Left ventricle myocardium inferior (tissue), 1 donor: Measurements from ENCODE around the gene TMEM272. TPM values are rescaled to one million over a fixed set of nuclear protein-coding genes. Genes with fewer than 3 reads are reported as not detected.

Experiments
- DNase-seq: peaks from one replicate; pipeline ENCODE4 v3.0.0-alpha.2; 2020
- H3K27ac ChIP-seq: fragments of 200-600 bp; replicated peaks from 2 replicates; pipeline ENCODE4 v1.8.0; 2021
- H3K27me3 ChIP-seq: fragments of 200-600 bp; 2 replicates; pipeline ENCODE4 v1.8.0; 2021; ENCODE audit warnings: low read depth
- H3K36me3 ChIP-seq: fragments of 200-600 bp; 2 replicates; pipeline ENCODE4 v1.8.0; 2021
- H3K4me1 ChIP-seq: fragments of 200-600 bp; 2 replicates; pipeline ENCODE4 v1.8.0; 2021
- H3K4me3 ChIP-seq: fragments of 200-600 bp; 2 replicates; pipeline ENCODE4 v1.8.0; 2021; ENCODE audit warnings: mild to moderate bottlenecking, moderate library complexity
- H3K9me3 ChIP-seq: fragments of 200-600 bp; replicated peaks from 2 replicates; pipeline ENCODE4 v1.8.0; 2021
- intact Hi-C: fragments of 100-400 bp; cut with micrococcal nuclease; formaldehyde crosslinking; loops from one replicate; pipeline ENCODE4 v1.11.0; 2022
- total RNA-seq: library from RNA; stranded (reverse); fragmentation: NEBNext Ultra II Directional; extraction: Animal tissue kit (Norgen Biotek cat#: 25700); gene quantifications from one replicate; pipeline ENCODE4 v1.2.1, GENCODE V29; 2021
- TF ChIP-seq, protein P1 (sequence below): fragments of 200-600 bp; IDR thresholded peaks from 2 replicates; pipeline ENCODE4 v1.8.0; 2021; ENCODE audit warnings: antibody characterized with exemption, mild to moderate bottlenecking, borderline replicate concordance
- donor health status: DM: no; HTN: yes; CAD: no; lungs with severe emphysema.

TMEM272 gene
- total RNA-seq, 1 donor from 2014 or later: 0.30 TPM

- Histone ChIP-seq H3K36me3 (no peaks in the 10 kb centered on the region), H3K4me3 (no peak overlapping the region), H3K27ac (no peak overlapping the region), H3K4me1 (peaks cover 62% of the 10 kb centered on the region), H3K9me3 (no peaks in the 10 kb centered on the region), H3K27me3 (no peaks in the 10 kb centered on the region)
- no peak for DNase-seq
- TF ChIP-seq, protein P1, sequence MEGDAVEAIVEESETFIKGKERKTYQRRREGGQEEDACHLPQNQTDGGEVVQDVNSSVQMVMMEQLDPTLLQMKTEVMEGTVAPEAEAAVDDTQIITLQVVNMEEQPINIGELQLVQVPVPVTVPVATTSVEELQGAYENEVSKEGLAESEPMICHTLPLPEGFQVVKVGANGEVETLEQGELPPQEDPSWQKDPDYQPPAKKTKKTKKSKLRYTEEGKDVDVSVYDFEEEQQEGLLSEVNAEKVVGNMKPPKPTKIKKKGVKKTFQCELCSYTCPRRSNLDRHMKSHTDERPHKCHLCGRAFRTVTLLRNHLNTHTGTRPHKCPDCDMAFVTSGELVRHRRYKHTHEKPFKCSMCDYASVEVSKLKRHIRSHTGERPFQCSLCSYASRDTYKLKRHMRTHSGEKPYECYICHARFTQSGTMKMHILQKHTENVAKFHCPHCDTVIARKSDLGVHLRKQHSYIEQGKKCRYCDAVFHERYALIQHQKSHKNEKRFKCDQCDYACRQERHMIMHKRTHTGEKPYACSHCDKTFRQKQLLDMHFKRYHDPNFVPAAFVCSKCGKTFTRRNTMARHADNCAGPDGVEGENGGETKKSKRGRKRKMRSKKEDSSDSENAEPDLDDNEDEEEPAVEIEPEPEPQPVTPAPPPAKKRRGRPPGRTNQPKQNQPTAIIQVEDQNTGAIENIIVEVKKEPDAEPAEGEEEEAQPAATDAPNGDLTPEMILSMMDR: no peak
- intact Hi-C loops: no loop called here
Measured at GRCh38 chr13:51767100-51767499, 77.9 kb downstream of the TMEM272 start.

DNA sequence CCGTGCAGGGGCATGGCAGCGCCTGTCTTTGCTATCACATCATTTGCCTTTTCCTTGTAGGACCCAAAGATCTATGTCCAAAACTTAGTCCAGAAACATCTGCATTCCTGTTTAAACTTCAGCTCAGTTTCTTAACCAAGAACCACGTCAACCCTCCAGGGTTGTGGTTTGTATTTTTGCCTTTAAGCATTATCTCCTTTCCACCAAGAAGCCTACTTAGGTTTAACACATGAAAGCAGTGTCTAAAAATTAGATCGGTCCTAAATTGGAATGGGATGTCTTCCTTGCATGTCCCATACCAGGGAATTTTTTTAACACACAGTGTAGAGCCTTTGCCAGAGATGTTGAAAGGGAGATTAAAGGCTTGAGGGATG, 79.8 kb downstream of the TMEM272 start:
- Histone ChIP-seq H3K27ac (peak overlapping the region; percentile 84), H3K9me3 (no peaks in the 10 kb centered on the region), H3K27me3 (no peaks in the 10 kb centered on the region), H3K4me1 (peaks cover 45% of the 10 kb centered on the region), H3K36me3 (peaks cover 11% of the 10 kb centered on the region), H3K4me3 (no peak overlapping the region)
- TF ChIP-seq, protein P1: no peak
- intact Hi-C loops: no loop called here
- DNase-seq: no peak

- H3K9me3 ChIP-seq: no peaks in the 10 kb centered on the region
- peaks cover 38% of the 10 kb centered on the region for H3K4me1 ChIP-seq
- H3K27ac ChIP-seq: peak overlapping the region; percentile 84
- TF ChIP-seq, protein P1: peak; percentile 12
- peak; percentile 77 for DNase-seq
- peaks cover 18% of the 10 kb centered on the region for H3K36me3 ChIP-seq
- peak overlapping the region; percentile 22 for H3K4me3 ChIP-seq
- intact Hi-C loops: no loop called here
- H3K27me3 ChIP-seq: no peaks in the 10 kb centered on the region
Measured at GRCh38 chr13:51764184-51765141, 80.5 kb downstream of the TMEM272 start.

GRCh38 chr13:51763486-51763885, 81.5 kb downstream of the TMEM272 start:
- Histone ChIP-seq H3K4me3 (no peak overlapping the region), H3K4me1 (peaks cover 28% of the 10 kb centered on the region), H3K27ac (peak overlapping the region; percentile 84), H3K36me3 (peaks cover 27% of the 10 kb centered on the region), H3K27me3 (no peaks in the 10 kb centered on the region), H3K9me3 (no peaks in the 10 kb centered on the region)
- TF ChIP-seq, protein P1: no peak
- no peak for DNase-seq
- intact Hi-C loops: no loop called here

Other genes with a start within 250 kb of the TMEM272 start
- 10.3 TPM for gene DHRS12, start 41.0 kb downstream of the TMEM272 start, total RNA-seq
- gene CCDC70, start 16.8 kb upstream of the TMEM272 start, total RNA-seq: not detected
- 3.8 TPM for gene ATP7B, start 166.3 kb upstream of the TMEM272 start, total RNA-seq
- 22.7 TPM for gene ALG11, start 167.2 kb upstream of the TMEM272 start, total RNA-seq
- 11.6 TPM for gene UTP14C, start 179.5 kb upstream of the TMEM272 start, total RNA-seq